ENCODE results near the gene VPS9D1.

- TF ChIP-seq ZNF532 (CRISPR knock-in tag; IDR thresholded peaks at IDR 0.05; ENCODE audit: borderline replicate concordance): no peak
- no peak for TF ChIP-seq IRF2 (CRISPR knock-in tag; IDR thresholded peaks at IDR 0.05; ENCODE audit: borderline replicate concordance, low read depth)
- no peak for TF ChIP-seq MAX (CRISPR knock-in tag; IDR thresholded peaks at IDR 0.05)
- no peak for TF ChIP-seq NR3C1 (CRISPR knock-in tag; conservative IDR thresholded peaks at IDR 0.05; ENCODE audit: low read depth)
- TF ChIP-seq HMGXB4 (CRISPR knock-in tag; IDR thresholded peaks at IDR 0.05): no peak
Measured at GRCh38 chr16:89732142-89732917, 11.6 kb upstream of the VPS9D1 start.

Data from WTC11 (cell line).